Spinal cord (tissue), 10 donors: Measurements from ENCODE around the gene IGFN1. TPM values are rescaled to one million over a fixed set of nuclear protein-coding genes. Genes with fewer than 3 reads are reported as not detected.

Experiments used
- DNase-seq, 6 donors: peaks; one replicate each; pipeline versions ENCODE4 v3.0.0 to v3.0.0-alpha.2; 2013 to 2015; ENCODE audit warnings: low spot score in 6 of 6, low read depth in 4 of 6
- H3K27ac ChIP-seq: one replicate; pipeline ENCODE4 v1.5.1; 2013; ENCODE audit warnings: low read depth, low read length, control low read depth
- H3K27me3 ChIP-seq: one replicate; pipeline ENCODE4 v1.6.1; 2013; ENCODE audit warnings: low read length; ENCODE audit not compliant: control insufficient read depth, insufficient read depth
- H3K36me3 ChIP-seq: one replicate; pipeline ENCODE4 v1.6.1; 2013; ENCODE audit warnings: low read length; ENCODE audit not compliant: control insufficient read depth, insufficient read depth
- H3K4me1 ChIP-seq: one replicate; pipeline ENCODE4 v1.6.1; 2013; ENCODE audit warnings: low read length; ENCODE audit not compliant: control insufficient read depth, insufficient read depth
- H3K4me3 ChIP-seq: one replicate; pipeline ENCODE4 v1.5.1; 2013; ENCODE audit warnings: low read depth, low read length, control low read depth
- H3K9me3 ChIP-seq: one replicate; pipeline ENCODE4 v1.6.1; 2013; ENCODE audit warnings: low read length; ENCODE audit not compliant: control insufficient read depth, insufficient read depth
- WGBS: methylation state at CpG from one replicate; pipeline ENCODE4 v1.1.5; 2013; ENCODE audit warnings: missing lambda C conversion rate; ENCODE audit not compliant: insufficient coverage; 5-methylcytosine and 5-hydroxymethylcytosine counted together
- polyA plus RNA-seq, 2 donors: library from polyadenylated mRNA; unstranded; fragments of 120-200 nt; gene quantifications; one replicate each; pipeline ENCODE4 v1.2.1, GENCODE V29; 2013; ENCODE audit not compliant: insufficient read length in 2 of 2
- total RNA-seq, 2 donors: library from RNA; depleted of rRNA in 1 of 2; stranded (reverse); fragments of 120-200 nt in 1 of 2; fragments of >200 nt in 1 of 2; gene quantifications; one replicate each; pipeline versions ENCODE4 v1.2.3 to v1.2.4, GENCODE V29; 2013 to 2014
- donor health status: healthy.

The IGFN1 gene
- total and polyA plus RNA-seq, 4 donors = 2.0 to 10.4 (median 3.3) TPM

DNA sequence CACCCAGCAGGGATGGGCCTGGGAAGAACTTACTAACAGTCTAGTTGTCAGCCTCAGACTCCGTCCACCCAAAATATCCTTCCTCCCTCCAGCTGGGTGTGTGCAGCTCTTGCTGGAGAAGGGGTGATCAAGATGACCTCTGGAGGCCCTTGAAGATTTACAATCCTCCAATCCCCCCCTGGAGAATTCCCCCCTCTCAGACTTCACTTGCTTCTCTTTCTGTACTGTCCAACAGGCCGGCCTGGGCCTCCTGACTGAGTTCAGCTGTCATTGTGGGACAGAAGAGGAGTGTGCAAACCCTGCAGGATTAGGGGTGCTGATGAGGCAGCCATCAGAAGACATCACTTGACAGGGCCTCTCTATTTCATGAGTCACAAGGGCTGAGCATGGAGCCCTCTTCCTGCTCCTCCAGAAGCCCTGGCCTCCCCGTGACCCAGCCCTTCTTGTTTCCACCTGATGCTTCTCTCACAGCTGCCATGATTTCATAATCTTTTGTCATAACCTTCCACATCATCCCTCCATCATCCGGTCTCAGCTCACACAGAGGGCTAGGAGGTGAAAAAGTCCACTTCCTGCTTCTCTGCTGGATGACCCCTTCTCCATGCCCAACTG, 17.5 kb upstream of the IGFN1 start:
- no peak for DNase-seq
- Histone ChIP-seq H3K27me3 (no peaks in the 10 kb centered on the region), H3K4me3 (no peak overlapping the region), H3K9me3 (no peaks in the 10 kb centered on the region), H3K27ac (no peak overlapping the region), H3K36me3 (no peaks in the 10 kb centered on the region), H3K4me1 (peaks cover 9% of the 10 kb centered on the region)
- 63% methylated on average over 2 of the region's 4 CpGs for whole genome bisulfite sequencing

DNA sequence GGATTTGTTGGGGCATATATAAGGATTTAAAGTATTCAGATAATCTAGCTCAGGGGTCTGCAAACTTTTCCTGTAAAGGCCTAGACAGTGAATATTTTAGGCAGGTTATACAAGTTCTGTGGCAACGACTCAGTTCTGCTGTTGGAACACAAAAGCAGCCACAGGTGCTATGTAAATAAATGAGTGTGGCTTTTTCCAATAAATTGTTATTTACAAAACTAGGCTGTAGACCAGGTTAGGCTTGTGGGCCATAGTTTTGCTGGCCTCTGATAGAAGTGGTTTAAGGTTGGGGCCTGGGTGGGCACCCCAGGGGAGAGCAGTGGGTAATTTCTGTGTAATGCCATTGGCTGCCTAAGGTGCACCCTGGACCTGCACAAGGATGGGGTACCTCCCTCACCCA, 16.9 kb upstream of the IGFN1 start:
- Histone ChIP-seq H3K27me3 (no peaks in the 10 kb centered on the region), H3K4me3 (no peak overlapping the region), H3K4me1 (peaks cover 9% of the 10 kb centered on the region), H3K36me3 (no peaks in the 10 kb centered on the region), H3K27ac (no peak overlapping the region), H3K9me3 (no peaks in the 10 kb centered on the region)
- DNase-seq = no peak
- WGBS = 80% methylated on average over 1 of the region's 1 CpG

DNA sequence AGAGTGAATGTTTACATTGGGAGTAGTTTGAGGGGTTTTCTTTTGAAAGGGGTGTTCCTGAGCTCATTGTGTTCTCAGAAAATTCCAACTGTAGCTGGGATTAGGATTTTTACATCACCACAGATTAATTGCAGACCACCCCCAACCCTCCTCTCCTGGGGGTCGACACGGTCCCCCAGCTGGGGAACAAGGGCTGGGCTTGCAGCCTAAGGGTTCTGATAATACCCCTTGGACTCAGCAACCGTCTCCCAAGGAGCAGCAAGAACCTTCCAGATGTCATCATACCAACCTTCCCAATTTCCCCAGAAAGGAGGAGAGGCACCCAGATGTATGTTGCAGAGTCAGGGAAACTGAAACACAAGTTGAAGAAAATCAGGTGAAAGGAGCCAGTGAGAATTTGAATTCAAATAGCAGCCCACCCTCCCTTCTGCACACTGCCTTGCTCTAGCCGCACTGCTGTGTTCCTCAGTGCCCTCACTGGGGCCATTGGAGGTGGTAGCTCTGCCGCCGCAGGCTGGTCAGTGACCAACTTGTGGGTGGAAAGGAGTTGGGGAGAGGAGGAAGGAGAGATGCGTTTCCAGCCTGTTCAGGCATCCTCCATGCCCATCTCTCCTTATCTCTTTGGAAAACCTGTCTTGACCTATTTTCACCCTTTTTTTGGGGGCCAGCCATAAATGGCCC, 14.7 kb upstream of the IGFN1 start:
- Histone ChIP-seq H3K27me3 (no peaks in the 10 kb centered on the region), H3K4me1 (peaks cover 6% of the 10 kb centered on the region), H3K4me3 (no peak overlapping the region), H3K9me3 (no peaks in the 10 kb centered on the region), H3K27ac (no peak overlapping the region), H3K36me3 (no peaks in the 10 kb centered on the region)
- DNase-seq = no peak
- WGBS = 79% methylated on average over 2 of the region's 7 CpGs

DNA sequence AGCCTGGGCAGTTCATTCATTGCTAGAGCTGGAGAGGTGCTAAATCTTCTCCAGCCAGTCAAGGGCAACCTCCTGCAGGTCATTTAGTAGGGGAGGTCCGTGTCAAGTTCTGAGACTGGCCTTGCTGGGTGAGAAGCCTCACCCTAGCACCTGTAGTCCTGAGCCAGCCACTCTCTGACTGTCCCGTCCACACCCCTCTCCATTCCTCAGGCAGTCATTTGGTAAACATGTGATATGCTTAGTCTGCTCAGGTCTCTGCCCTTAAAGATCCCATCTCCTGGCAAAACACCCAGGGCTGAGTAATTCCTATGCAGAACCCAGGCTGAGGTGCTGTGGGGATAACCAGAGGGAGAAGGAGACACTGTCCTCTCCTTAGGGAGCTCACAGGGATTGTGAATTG, 13.7 kb upstream of the IGFN1 start:
- Histone ChIP-seq H3K36me3 (no peaks in the 10 kb centered on the region), H3K4me3 (no peak overlapping the region), H3K27me3 (no peaks in the 10 kb centered on the region), H3K27ac (no peak overlapping the region), H3K4me1 (no peaks in the 10 kb centered on the region), H3K9me3 (no peaks in the 10 kb centered on the region)
- no peak for DNase-seq
- 54% methylated on average over 2 of the region's 2 CpGs for WGBS

DNA sequence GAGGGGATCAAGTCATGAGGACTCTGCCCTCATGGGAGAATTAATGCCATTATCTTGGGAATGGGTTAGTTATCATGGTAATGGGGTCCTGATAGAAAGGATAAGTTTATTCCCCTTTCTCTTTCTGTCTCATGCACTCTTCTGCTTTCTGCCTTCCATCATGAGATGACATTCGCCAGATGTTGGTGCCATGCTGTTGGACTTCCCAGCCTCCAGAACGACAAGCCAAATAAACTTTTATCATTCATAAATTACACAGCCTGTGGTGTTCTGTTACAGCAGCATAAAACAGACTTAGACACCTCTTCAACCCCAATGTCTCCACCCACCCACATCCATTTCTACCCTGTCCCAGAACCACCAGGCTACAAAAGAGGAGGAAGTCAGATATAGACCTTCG, 11.9 kb upstream of the IGFN1 start:
- no peak for DNase-seq
- Histone ChIP-seq H3K36me3 (no peaks in the 10 kb centered on the region), H3K4me1 (peaks cover 2% of the 10 kb centered on the region), H3K27ac (no peak overlapping the region), H3K4me3 (no peak overlapping the region), H3K27me3 (no peaks in the 10 kb centered on the region), H3K9me3 (no peaks in the 10 kb centered on the region)
- 75% methylated on average over 2 of the region's 3 CpGs for WGBS

DNA sequence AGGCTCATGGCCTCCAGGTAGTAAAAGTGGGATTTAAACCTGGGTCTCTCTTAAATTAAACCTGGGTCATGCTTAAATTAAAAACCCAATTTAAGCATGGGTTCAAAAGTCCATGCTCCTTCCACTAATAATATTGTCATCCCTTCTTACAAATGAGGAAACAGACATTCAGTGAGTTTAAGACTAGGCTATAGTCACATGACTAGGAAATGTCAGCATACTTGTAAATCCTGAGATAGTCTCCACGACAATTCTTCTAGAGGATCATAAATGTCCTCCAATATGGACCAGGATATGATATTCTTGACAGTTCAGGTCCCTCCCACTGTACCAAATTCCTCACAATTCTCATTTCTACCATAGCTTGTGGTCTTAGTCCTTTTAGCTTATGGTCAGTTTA, 10.5 kb upstream of the IGFN1 start:
- WGBS = no CpG with 5 or more reads among the region's 1 CpG
- no peaks in the 10 kb centered on the region for H3K36me3 ChIP-seq
- H3K4me3 ChIP-seq = no peak overlapping the region
- no peaks in the 10 kb centered on the region for H3K27me3 ChIP-seq
- H3K27ac ChIP-seq = no peak overlapping the region
- no peaks in the 10 kb centered on the region for H3K9me3 ChIP-seq
- peaks cover 11% of the 10 kb centered on the region for H3K4me1 ChIP-seq
- no peak for DNase-seq

DNA sequence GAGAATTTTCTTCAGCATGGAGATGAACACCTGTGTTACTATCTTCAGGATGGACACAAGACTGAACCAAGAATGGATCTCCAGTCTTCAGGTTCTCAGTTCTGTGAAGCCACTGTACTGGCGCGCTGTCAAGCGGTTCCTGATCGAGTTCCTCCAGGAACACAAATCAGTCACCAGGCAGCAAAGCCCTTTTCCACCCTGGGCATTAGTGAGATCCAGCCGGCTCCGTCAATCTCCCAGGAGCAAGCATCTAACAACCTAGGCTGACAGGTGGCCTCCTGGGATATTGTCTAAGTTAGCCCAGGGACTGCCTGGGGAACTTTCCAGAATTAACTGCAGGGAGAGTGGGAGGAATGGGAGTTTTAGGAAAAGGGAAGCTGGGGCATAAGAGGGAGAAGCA, 9.7 kb upstream of the IGFN1 start:
- H3K36me3 ChIP-seq = no peaks in the 10 kb centered on the region
- no peaks in the 10 kb centered on the region for H3K27me3 ChIP-seq
- no peak overlapping the region for H3K4me3 ChIP-seq
- WGBS = 93% methylated on average over 4 of the region's 6 CpGs
- H3K27ac ChIP-seq = no peak overlapping the region
- DNase-seq = no peak
- peaks cover 11% of the 10 kb centered on the region for H3K4me1 ChIP-seq
- H3K9me3 ChIP-seq = no peaks in the 10 kb centered on the region

DNA sequence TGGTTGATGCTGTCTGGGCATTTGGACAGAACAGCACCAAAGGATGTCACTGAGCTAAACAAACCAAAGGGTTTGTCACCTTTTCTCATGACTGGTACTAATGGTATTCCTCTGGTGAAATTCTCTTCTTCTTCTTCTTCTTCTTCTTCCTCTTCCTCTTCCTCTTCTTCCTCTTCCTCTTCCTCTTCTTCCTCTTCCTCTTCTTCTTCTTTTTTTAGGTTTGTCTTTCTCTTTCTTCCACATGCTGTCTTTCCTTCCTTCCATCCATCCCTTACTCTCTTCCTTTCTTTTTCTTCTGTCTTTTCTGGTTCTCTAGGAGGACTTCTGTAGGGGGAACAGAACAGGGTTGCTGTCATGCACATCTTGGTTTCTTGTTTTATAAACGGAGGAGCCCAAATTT, 9.3 kb upstream of the IGFN1 start:
- Histone ChIP-seq H3K27ac (no peak overlapping the region), H3K36me3 (no peaks in the 10 kb centered on the region), H3K9me3 (no peaks in the 10 kb centered on the region), H3K4me1 (peaks cover 11% of the 10 kb centered on the region), H3K4me3 (no peak overlapping the region), H3K27me3 (no peaks in the 10 kb centered on the region)
- WGBS = no CpG with 5 or more reads among the region's 1 CpG
- no peak for DNase-seq

DNA sequence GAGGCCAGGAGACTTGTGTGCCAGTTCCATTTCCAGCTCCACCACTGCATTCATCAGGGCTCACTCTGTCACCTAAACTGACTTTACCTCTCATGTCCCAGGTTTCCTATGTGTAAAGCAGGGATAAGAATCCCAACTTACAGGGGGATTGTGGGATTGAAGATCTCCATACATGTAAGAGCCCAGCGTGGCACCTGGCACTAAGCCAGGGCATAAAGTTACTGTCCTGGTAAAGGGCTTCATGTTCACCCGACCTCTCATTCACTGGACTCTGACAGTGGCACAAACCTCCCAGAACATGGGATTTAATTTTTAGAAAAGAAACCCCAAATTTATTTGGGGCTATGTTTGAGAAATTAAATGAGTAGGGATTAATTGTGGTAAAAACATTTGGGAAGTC, 8.9 kb upstream of the IGFN1 start:
- Histone ChIP-seq H3K27ac (no peak overlapping the region), H3K36me3 (no peaks in the 10 kb centered on the region), H3K4me1 (peaks cover 11% of the 10 kb centered on the region), H3K27me3 (no peaks in the 10 kb centered on the region), H3K4me3 (no peak overlapping the region), H3K9me3 (no peaks in the 10 kb centered on the region)
- WGBS = no CpG with 5 or more reads among the region's 2 CpGs
- no peak for DNase-seq

DNA sequence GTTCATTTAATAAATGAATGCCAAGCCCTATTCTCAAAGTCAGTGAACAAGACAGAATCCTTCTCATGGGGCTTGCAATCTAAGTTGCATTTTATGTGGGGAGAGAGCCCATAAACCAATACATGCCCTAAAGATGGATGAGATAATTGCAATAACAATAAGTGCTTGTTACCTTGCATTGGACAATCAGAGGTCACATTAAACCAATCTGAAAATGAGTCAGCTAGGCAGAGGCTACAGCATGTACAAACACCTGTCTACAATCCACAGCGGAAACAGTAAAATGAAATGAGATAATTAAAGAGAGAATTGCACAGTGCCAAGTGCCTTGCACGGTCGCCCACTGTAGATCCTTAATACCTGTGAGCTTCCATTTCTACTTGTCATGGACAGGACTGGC, 7.4 kb upstream of the IGFN1 start:
- Histone ChIP-seq H3K36me3 (no peaks in the 10 kb centered on the region), H3K4me3 (no peak overlapping the region), H3K4me1 (peaks cover 11% of the 10 kb centered on the region), H3K27ac (no peak overlapping the region), H3K9me3 (no peaks in the 10 kb centered on the region), H3K27me3 (no peaks in the 10 kb centered on the region)
- DNase-seq = peak in 1 of 6 donors; percentile 60
- WGBS = 65% methylated on average over 2 of the region's 3 CpGs
